ENCODE measurements around the gene HLA-C. TPM values are rescaled to one million over a fixed set of nuclear protein-coding genes. Genes with fewer than 3 reads are reported as not detected.
"Not testable (repeated sequence)": the region's sequence is repeated elsewhere in the genome, so short reads cannot be mapped to it uniquely, and the experiment has no call there.

HLA-C gene
- polyA plus RNA-seq, 1 of the 3 experiments (the other 2 are of a cell fraction) = 434 TPM

GRCh38 chr6:31285486-31285885 lies 13.6 kb upstream of the HLA-C start:
- DNase-seq = no peak
- Histone ChIP-seq H3K4me1 (ENCODE audit: control insufficient read depth in 1 of 2, insufficient read depth in 2 of 2, low read depth in 1 of 2, low read length in 1 of 2) (no peaks in the 10 kb centered on the region), H3K9ac (no peak overlapping the region), H3K9me3 (no peaks in the 10 kb centered on the region), H3K79me2 (ENCODE audit: insufficient read depth) (no peaks in the 10 kb centered on the region), H4K20me1 (ENCODE audit: insufficient read depth) (no peaks in the 10 kb centered on the region), H3K9me2 (no peaks in the 10 kb centered on the region), H3K4me3 (ENCODE audit: low read depth in 2 of 2, low read length in 1 of 2) (no peak overlapping the region), H3K27me3 (ENCODE audit: insufficient read depth) (peaks cover 45% of the 10 kb centered on the region; the same call in 1 of the 2 replicates), H2AFZ (ENCODE audit: low read depth) (no peak overlapping the region), H3K36me3 (replicated peaks in 1 of 2; ENCODE audit: control insufficient read depth in 1 of 2, insufficient read depth in 2 of 2, low read length in 1 of 2) (no peaks in the 10 kb centered on the region), H3K4me2 (no peak overlapping the region), H3F3A (replicated peaks; ENCODE audit: insufficient read depth) (no peaks in the 10 kb centered on the region), H3K27ac (ENCODE audit: low read depth in 2 of 2, low read length in 1 of 2) (no peak overlapping the region)
- 7% methylated on average over 3 of the region's 3 CpGs for WGBS (ENCODE audit: low lambda C conversion rate)
- TF ChIP-seq YY1 (IDR thresholded peaks at IDR 0.05; ENCODE audit: low read depth) = no peak
- no peak for TF ChIP-seq GABPA (IDR thresholded peaks at IDR 0.05; ENCODE audit: low read depth)
- no peak for TF ChIP-seq FOXJ3 (CRISPR knock-in tag; IDR thresholded peaks at IDR 0.05)
- no peak for TF ChIP-seq EP300 (IDR thresholded peaks at IDR 0.05; ENCODE audit: borderline replicate concordance in 1 of 2, low read depth in 1 of 2, low read length in 1 of 2)
- TF ChIP-seq SIN3A (IDR thresholded peaks at IDR 0.05; ENCODE audit: borderline replicate concordance, low read depth, low read length) = no peak
- no peak for TF ChIP-seq POLR2AphosphoS5 (IDR thresholded peaks at IDR 0.05; ENCODE audit: low read depth, low read length)
- no peak for TF ChIP-seq USF2 (IDR thresholded peaks at IDR 0.05; ENCODE audit: borderline replicate concordance, low read depth, low read length)
- TF ChIP-seq TEAD4 (IDR thresholded peaks at IDR 0.05; ENCODE audit: borderline replicate concordance, insufficient read depth) = no peak
- no peak for TF ChIP-seq MXI1 (IDR thresholded peaks at IDR 0.05; ENCODE audit: low read depth, low read length)
- TF ChIP-seq RFX5 (IDR thresholded peaks at IDR 0.05; ENCODE audit: low read length) = no peak
- no peak for TF ChIP-seq MAX (IDR thresholded peaks at IDR 0.05; ENCODE audit: low read depth)
- ChIA-PET POLR2A (no interaction called here), CTCF (interaction anchor here (1.5 kb wide), 1 partner anchor 12 kb away, joined by 3 read pairs; no protein-coding TSS in a partner anchor)

- H3K36me3 ChIP-seq (replicated peaks in 1 of 2; ENCODE audit: control insufficient read depth in 1 of 2, insufficient read depth in 2 of 2, low read length in 1 of 2); H3K79me2 ChIP-seq (ENCODE audit: insufficient read depth); DNase-seq; H3K4me3 ChIP-seq (ENCODE audit: low read depth in 2 of 2, low read length in 1 of 2); H3K4me2 ChIP-seq; H2AFZ ChIP-seq (ENCODE audit: low read depth); H3K4me1 ChIP-seq (ENCODE audit: control insufficient read depth in 1 of 2, insufficient read depth in 2 of 2, low read depth in 1 of 2, low read length in 1 of 2); CTCF ChIA-PET; H3K9me2 ChIP-seq; H3F3A ChIP-seq (replicated peaks; ENCODE audit: insufficient read depth); H4K20me1 ChIP-seq (ENCODE audit: insufficient read depth); H3K9me3 ChIP-seq; H3K9ac ChIP-seq; POLR2A ChIA-PET; H3K27ac ChIP-seq (ENCODE audit: low read depth in 2 of 2, low read length in 1 of 2): not testable (repeated sequence)
- H3K27me3 ChIP-seq (ENCODE audit: insufficient read depth) = peaks cover 14% of the 10 kb centered on the region; the same call in 1 of the 2 replicates
- 7% methylated on average over 3 of the region's 3 CpGs for WGBS (ENCODE audit: low lambda C conversion rate)
These were observed 7.8 kb upstream of the HLA-C start for GRCh38 chr6:31279647-31280046.

All from SK-N-SH (cell line).